Measurements from ENCODE around the gene TLR8.
"Not testable (repeated sequence)": the region's sequence is repeated elsewhere in the genome, so short reads cannot be mapped to it uniquely, and the experiment has no call there.

TLR8 gene

GRCh38 chrX:12944452-12944851 is 38.0 kb downstream of the TLR8 start:
- intact Hi-C loops (cut with DNase I); DNase-seq: not testable (repeated sequence)

GRCh38 chrX:12945494-12945893 is 39.1 kb downstream of the TLR8 start:
- intact Hi-C loops (cut with DNase I), result no loop called here
- no peak for DNase-seq

GRCh38 chrX:12946406-12946805 is 40.0 kb downstream of the TLR8 start:
- no peak for DNase-seq
- intact Hi-C loops (cut with DNase I), result no loop called here

- DNase-seq, result peak in 6 of 10 donors; percentile 27 to 85 (median 40)
- intact Hi-C loops (cut with DNase I), result no loop called here
These were observed 40.6 kb downstream of the TLR8 start for GRCh38 chrX:12946838-12947544.

GRCh38 chrX:12947545-12948235 is 41.3 kb downstream of the TLR8 start:
- intact Hi-C loops (cut with DNase I), result no loop called here
- no peak for DNase-seq

- no peak for DNase-seq
- intact Hi-C loops (cut with DNase I), result no loop called here
These were observed 42.1 kb downstream of the TLR8 start for GRCh38 chrX:12948495-12948894.

- DNase-seq, result no peak
- intact Hi-C loops (cut with DNase I), result no loop called here
These were observed 42.9 kb downstream of the TLR8 start for GRCh38 chrX:12949205-12949926.

- intact Hi-C loops (cut with DNase I), result no loop called here
- DNase-seq, result peak in 8 of 10 donors; percentile 53 to 92 (median 70)
These were observed 43.7 kb downstream of the TLR8 start for GRCh38 chrX:12949927-12950656.

GRCh38 chrX:12950851-12951594 is 44.6 kb downstream of the TLR8 start:
- intact Hi-C loops (cut with DNase I), result no loop called here
- no peak for DNase-seq

- DNase-seq, result no peak
- intact Hi-C loops (cut with DNase I), result no loop called here
These were observed 45.2 kb downstream of the TLR8 start for GRCh38 chrX:12951595-12951975.

- intact Hi-C loops (cut with DNase I), result no loop called here
- no peak for DNase-seq
These were observed 47.0 kb downstream of the TLR8 start for GRCh38 chrX:12953420-12953819.

GRCh38 chrX:12954376-12954775 is 48.0 kb downstream of the TLR8 start:
- no peak for DNase-seq
- intact Hi-C loops (cut with DNase I), result no loop called here

GRCh38 chrX:12954981-12955380 is 48.6 kb downstream of the TLR8 start:
- intact Hi-C loops (cut with DNase I), result no loop called here
- DNase-seq, result no peak

- intact Hi-C loops (cut with DNase I), result no loop called here
- DNase-seq, result peak in 2 of 10 donors; percentile 65 to 84
These were observed 49.7 kb downstream of the TLR8 start for GRCh38 chrX:12955882-12956703.

GRCh38 chrX:12956704-12957534 is 50.5 kb downstream of the TLR8 start:
- intact Hi-C loops (cut with DNase I), result no loop called here
- no peak for DNase-seq

GRCh38 chrX:12958059-12958458 is 51.6 kb downstream of the TLR8 start:
- DNase-seq, result no peak
- intact Hi-C loops (cut with DNase I), result no loop called here

- DNase-seq, result no peak
- intact Hi-C loops (cut with DNase I), result no loop called here
These were observed 52.0 kb downstream of the TLR8 start for GRCh38 chrX:12958461-12958860.

GRCh38 chrX:12961196-12961718 is 54.8 kb downstream of the TLR8 start:
- intact Hi-C loops (cut with DNase I), result no loop called here
- DNase-seq, result no peak

All from posterior cingulate gyrus (tissue), 11 donors.